ENCODE results near the gene DISP1. TPM values are rescaled to one million over a fixed set of nuclear protein-coding genes. Genes with fewer than 3 reads are reported as not detected.

The DISP1 gene
- total RNA-seq, 1 experiment from 2014 or later, result 2.8 TPM

DNA sequence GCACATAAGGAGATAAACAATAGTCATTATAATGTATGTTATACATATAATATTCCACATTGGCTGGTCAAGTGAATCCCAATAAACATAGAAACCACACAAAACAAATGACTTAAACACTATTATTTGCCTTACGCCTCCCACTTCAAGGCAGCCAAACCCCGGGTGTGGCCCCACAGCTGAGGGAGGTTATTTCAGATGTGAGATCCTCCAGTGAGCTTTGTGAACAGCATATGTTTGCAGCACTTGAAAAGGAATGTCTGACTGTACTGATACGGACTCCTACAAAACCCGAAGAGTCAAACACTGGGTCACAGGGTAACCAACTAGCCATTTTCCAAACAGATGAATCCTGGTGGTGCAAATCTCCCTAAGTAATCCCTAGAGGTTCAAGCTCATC is 27.1 kb upstream of the DISP1 start:
- ChIA-PET CTCF (interaction anchor here (1.1 to 1.2 kb wide), 2 partner anchors 302 to 336 kb away, joined by 4 to 5 read pairs; no protein-coding TSS in a partner anchor), POLR2A (no interaction called here)
- Mint-ChIP-seq H3K27ac (no peak overlapping the region), H3K9me3 (no peaks in the 10 kb centered on the region), H3K36me3 (no peaks in the 10 kb centered on the region), H3K4me3 (no peak overlapping the region), H3K27me3 (ENCODE audit: low read depth) (peaks cover 39% of the 10 kb centered on the region), H3K4me1 (no peaks in the 10 kb centered on the region)
- DNase-seq (ENCODE audit: low spot score), result no peak
- no peak for ATAC-seq
- no peak for TF ChIP-seq NR3C1 (CRISPR knock-in tag; conservative IDR thresholded peaks at IDR 0.05; ENCODE audit: low read depth)
- TF ChIP-seq ZNF121 (CRISPR knock-in tag; IDR thresholded peaks at IDR 0.05), result no peak
- TF ChIP-seq SMAD3 (CRISPR knock-in tag; IDR thresholded peaks at IDR 0.05; ENCODE audit: borderline replicate concordance), result no peak
- TF ChIP-seq ZNF396 (CRISPR knock-in tag; IDR thresholded peaks at IDR 0.05; ENCODE audit: borderline replicate concordance), result no peak
- TF ChIP-seq EMX1 (CRISPR knock-in tag; IDR thresholded peaks at IDR 0.05), result no peak
- TF ChIP-seq, protein P1, sequence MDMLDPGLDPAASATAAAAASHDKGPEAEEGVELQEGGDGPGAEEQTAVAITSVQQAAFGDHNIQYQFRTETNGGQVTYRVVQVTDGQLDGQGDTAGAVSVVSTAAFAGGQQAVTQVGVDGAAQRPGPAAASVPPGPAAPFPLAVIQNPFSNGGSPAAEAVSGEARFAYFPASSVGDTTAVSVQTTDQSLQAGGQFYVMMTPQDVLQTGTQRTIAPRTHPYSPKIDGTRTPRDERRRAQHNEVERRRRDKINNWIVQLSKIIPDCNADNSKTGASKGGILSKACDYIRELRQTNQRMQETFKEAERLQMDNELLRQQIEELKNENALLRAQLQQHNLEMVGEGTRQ (CRISPR knock-in tag; IDR thresholded peaks at IDR 0.05), result no peak
- no peak for TF ChIP-seq SP1 (CRISPR knock-in tag; conservative IDR thresholded peaks at IDR 0.05)
- no peak for TF ChIP-seq KAT7 (CRISPR knock-in tag; IDR thresholded peaks at IDR 0.05; ENCODE audit: borderline replicate concordance)
- TF ChIP-seq NFYB (CRISPR knock-in tag; conservative IDR thresholded peaks at IDR 0.05; ENCODE audit: low read depth), result no peak
- TF ChIP-seq MXD4 (CRISPR knock-in tag; IDR thresholded peaks at IDR 0.05; ENCODE audit: borderline replicate concordance), result no peak
- no peak for TF ChIP-seq ZNF232 (CRISPR knock-in tag; IDR thresholded peaks at IDR 0.05)
- TF ChIP-seq OVOL2 (CRISPR knock-in tag; IDR thresholded peaks at IDR 0.05; ENCODE audit: borderline replicate concordance), result no peak
- TF ChIP-seq, protein P2, sequence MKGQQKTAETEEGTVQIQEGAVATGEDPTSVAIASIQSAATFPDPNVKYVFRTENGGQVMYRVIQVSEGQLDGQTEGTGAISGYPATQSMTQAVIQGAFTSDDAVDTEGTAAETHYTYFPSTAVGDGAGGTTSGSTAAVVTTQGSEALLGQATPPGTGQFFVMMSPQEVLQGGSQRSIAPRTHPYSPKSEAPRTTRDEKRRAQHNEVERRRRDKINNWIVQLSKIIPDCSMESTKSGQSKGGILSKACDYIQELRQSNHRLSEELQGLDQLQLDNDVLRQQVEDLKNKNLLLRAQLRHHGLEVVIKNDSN (CRISPR knock-in tag; IDR thresholded peaks at IDR 0.05), result no peak
- TF ChIP-seq CREM (CRISPR knock-in tag; IDR thresholded peaks at IDR 0.05), result no peak
- TF ChIP-seq, protein P3, sequence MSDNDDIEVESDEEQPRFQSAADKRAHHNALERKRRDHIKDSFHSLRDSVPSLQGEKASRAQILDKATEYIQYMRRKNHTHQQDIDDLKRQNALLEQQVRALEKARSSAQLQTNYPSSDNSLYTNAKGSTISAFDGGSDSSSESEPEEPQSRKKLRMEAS (CRISPR knock-in tag; IDR thresholded peaks at IDR 0.05), result no peak
- TF ChIP-seq, protein P4, sequence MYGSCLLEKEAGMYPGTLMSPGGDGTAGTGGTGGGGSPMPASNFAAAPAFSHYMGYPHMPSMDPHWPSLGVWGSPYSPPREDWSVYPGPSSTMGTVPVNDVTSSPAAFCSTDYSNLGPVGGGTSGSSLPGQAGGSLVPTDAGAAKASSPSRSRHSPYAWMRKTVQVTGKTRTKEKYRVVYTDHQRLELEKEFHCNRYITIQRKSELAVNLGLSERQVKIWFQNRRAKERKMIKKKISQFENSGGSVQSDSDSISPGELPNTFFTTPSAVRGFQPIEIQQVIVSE (CRISPR knock-in tag; IDR thresholded peaks at IDR 0.05; ENCODE audit: borderline replicate concordance), result no peak
- no peak for TF ChIP-seq TP53 (CRISPR knock-in tag; IDR thresholded peaks at IDR 0.05)
- TF ChIP-seq ZNF263 (CRISPR knock-in tag; IDR thresholded peaks at IDR 0.05; ENCODE audit: low read depth), result no peak
- no peak for TF ChIP-seq RELA (CRISPR knock-in tag; IDR thresholded peaks at IDR 0.05; ENCODE audit: borderline replicate concordance)

DNA sequence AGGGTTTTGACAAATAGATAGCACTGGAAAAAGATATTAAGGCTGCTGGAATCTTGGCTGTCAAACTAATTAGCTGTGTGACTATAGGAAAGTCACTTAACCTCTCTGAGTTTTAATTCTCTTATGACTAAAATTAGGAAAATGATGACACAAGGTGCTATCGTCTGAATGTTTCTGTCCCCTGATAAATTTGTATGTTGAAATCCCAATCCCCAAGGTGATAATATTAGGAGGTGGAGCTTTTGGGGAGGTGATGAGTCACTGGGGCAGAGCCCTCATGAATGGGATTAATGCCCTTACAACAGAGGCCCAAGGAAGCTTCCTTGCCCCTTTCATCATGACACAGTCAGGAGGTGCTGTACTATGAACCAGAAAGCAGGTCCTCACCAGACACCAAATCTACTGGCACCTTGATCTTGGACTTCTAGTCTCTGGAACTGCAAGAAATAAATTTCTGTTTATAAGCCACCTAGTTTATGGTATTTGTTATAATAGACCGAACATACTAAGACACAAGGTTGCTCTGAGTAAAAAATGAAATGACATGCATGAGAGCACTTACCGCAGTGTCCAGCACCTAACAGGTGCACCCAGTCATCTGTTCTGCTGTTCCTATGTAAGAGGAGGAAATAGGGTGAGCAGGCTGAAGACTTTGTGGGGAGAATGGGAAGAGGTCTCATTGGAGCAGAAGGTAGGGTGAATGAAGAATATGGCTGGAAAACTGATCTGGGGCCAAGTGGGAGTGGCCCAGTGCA is 26.3 kb upstream of the DISP1 start:
- peaks cover 7% of the 10 kb centered on the region; the same call in 1 of the 2 replicates for H3K4me1 Mint-ChIP-seq
- CTCF ChIA-PET, result interaction anchor here (1.0 to 1.1 kb wide), 2 partner anchors 301 to 335 kb away, joined by 3 to 4 read pairs; no protein-coding TSS in a partner anchor
- no peaks in the 10 kb centered on the region for H3K9me3 Mint-ChIP-seq
- TF ChIP-seq, protein P4 (CRISPR knock-in tag; IDR thresholded peaks at IDR 0.05; ENCODE audit: borderline replicate concordance), result no peak
- TF ChIP-seq, protein P5, sequence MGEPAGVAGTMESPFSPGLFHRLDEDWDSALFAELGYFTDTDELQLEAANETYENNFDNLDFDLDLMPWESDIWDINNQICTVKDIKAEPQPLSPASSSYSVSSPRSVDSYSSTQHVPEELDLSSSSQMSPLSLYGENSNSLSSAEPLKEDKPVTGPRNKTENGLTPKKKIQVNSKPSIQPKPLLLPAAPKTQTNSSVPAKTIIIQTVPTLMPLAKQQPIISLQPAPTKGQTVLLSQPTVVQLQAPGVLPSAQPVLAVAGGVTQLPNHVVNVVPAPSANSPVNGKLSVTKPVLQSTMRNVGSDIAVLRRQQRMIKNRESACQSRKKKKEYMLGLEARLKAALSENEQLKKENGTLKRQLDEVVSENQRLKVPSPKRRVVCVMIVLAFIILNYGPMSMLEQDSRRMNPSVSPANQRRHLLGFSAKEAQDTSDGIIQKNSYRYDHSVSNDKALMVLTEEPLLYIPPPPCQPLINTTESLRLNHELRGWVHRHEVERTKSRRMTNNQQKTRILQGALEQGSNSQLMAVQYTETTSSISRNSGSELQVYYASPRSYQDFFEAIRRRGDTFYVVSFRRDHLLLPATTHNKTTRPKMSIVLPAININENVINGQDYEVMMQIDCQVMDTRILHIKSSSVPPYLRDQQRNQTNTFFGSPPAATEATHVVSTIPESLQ (CRISPR knock-in tag; IDR thresholded peaks at IDR 0.05), result no peak
- ATAC-seq (no peak), DNase-seq (ENCODE audit: low spot score) (no peak)
- peaks cover 39% of the 10 kb centered on the region for H3K27me3 Mint-ChIP-seq (ENCODE audit: low read depth)
- no peaks in the 10 kb centered on the region for H3K36me3 Mint-ChIP-seq
- POLR2A ChIA-PET, result no interaction called here
- no peak overlapping the region for H3K4me3 Mint-ChIP-seq
- H3K27ac Mint-ChIP-seq, result no peak overlapping the region
